Measurements from ENCODE around the gene PLA2R1.

DNA sequence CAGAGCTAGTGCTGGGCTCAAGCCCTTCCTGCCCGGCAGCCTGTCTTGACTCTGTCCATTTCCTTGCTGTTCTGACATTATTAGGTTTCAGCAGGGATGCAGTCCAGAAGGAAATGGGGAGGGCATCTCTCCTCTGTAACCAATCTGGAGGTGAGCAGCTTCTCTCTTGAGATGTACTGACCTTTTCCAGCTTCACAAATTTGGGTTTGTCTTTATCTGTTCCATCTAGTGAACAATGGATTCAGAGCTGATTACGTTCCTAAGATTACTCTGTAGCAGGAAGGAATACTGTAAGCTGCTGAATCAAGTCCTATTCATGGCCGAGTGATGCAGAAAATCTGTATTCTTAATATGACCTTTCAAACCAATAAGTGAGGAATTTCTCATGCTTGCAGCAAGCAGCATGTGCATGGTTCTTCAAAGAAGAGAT is 11.0 kb downstream of the PLA2R1 start:
- TF ChIP-seq TAF1 (IDR thresholded peaks at IDR 0.05; ENCODE audit: borderline replicate concordance, low read depth, low read length) = no peak
- TF ChIP-seq POLR2AphosphoS5 (IDR thresholded peaks at IDR 0.05; ENCODE audit: low read depth, low read length) = no peak
- no peak for TF ChIP-seq POLR2A (IDR thresholded peaks at IDR 0.05; ENCODE audit: low read depth, low read length)

Measured in GM12892 (cell line).